HCT116 (cell line): ENCODE measurements around the gene OR6J1. TPM values are rescaled to one million over a fixed set of nuclear protein-coding genes. Genes with fewer than 3 reads are reported as not detected.

ENCODE experiments used
- ATAC-seq: fragments of 200-7000 bp; cut with Tn5 transposase; 2 replicates; pipeline ENCODE4 v1.9.1; 2020; ENCODE audit warnings: mild to moderate bottlenecking, moderate library complexity
- BruUV-seq: library from RNA; stranded (reverse); fragments of 400-500 nt; replicated peaks from 2 replicates; lab custom pipeline; 2021; lab: Mats Ljungman, UMichigan
- CTCF ChIA-PET: fragments of 300-600 bp; sonication (Branson Sonifier 250); formaldehyde crosslinking; loops from one replicate; lab custom pipeline; 2021; ENCODE audit warnings: antibody characterized with exemption; lab: Charles Lee
- POLR2A ChIA-PET: fragments of 300-600, 350-600 bp; sonication (Branson Sonifier 250); formaldehyde crosslinking; loops from one replicate; lab custom pipeline; 2021; ENCODE audit warnings: antibody characterized with exemption; lab: Charles Lee
- RAD21 ChIA-PET, 2 experiments: fragments of 300-600 bp; sonication (Branson Sonifier 250); formaldehyde crosslinking; loops; one replicate each; lab custom pipeline; 2023; ENCODE audit warnings: low total read pairs in 2 of 2; ENCODE audit not compliant: uncharacterized antibody in 2 of 2, unreplicated experiment in 2 of 2, low non-redundant PET in 1 of 2; lab: Charles Lee
- DNase-seq: peaks from one replicate; pipeline ENCODE4 v3.0.0-alpha.2; 2010; ENCODE audit warnings: low read depth, low spot score
- H2AFZ ChIP-seq: fragments of 200-600 bp; shearing (Covaris generic), sonication (generic); 2 replicates; pipeline ENCODE4 v1.6.1; 2017; ENCODE audit warnings: low read depth, mixed run types, mixed read lengths, antibody characterized with exemption, low read length; ENCODE audit not compliant: poor library complexity, severe bottlenecking
- H3K27ac ChIP-seq: 2 replicates; pipeline ENCODE4 v1.5.1; 2012; ENCODE audit warnings: low read depth, low read length
- H3K27me3 ChIP-seq: fragments of 200-600 bp; sonication (generic); 2 replicates; pipeline ENCODE4 v1.6.1; 2016; ENCODE audit warnings: mixed run types, low read length, mixed read lengths; ENCODE audit not compliant: insufficient read depth
- H3K36me3 ChIP-seq, 2 experiments: fragments of 200-500 bp in 1 of 2; fragments of 200-600 bp in 1 of 2; sonication (Bioruptor generic) in 1 of 2; sonication (generic) in 1 of 2; 2 replicates each; pipeline versions ENCODE4 v1.5.1 to v1.6.1; 2014 to 2016; ENCODE audit warnings: low read length in 2 of 2, inconsistent platforms in 1 of 2, mixed read lengths in 1 of 2, mixed run types in 1 of 2; ENCODE audit not compliant: insufficient read depth in 2 of 2, control insufficient read depth in 1 of 2
- H3K4me1 ChIP-seq, 2 experiments: fragments of 200-600 bp in 1 of 2; sonication (generic) in 1 of 2; 2 replicates each; pipeline versions ENCODE4 v1.5.1 to v1.6.1; 2012 to 2017; ENCODE audit warnings: low read length in 2 of 2, inconsistent platforms in 1 of 2, mild to moderate bottlenecking in 1 of 2, mixed read lengths in 1 of 2, mixed run types in 1 of 2, moderate library complexity in 1 of 2; ENCODE audit not compliant: insufficient read depth in 2 of 2, control insufficient read depth in 1 of 2
- H3K4me2 ChIP-seq: fragments of 200-600 bp; sonication (generic); 2 replicates; pipeline ENCODE4 v1.6.1; 2017; ENCODE audit warnings: mixed run types, low read length, mixed read lengths
- H3K4me3 ChIP-seq, 2 experiments: fragments of 200-600 bp in 1 of 2; sonication (generic) in 1 of 2; replicated peaks in 1 of 2; 2 replicates each; pipeline ENCODE4 v1.5.1; 2011 to 2016; ENCODE audit warnings: low read length in 2 of 2, control low read depth in 1 of 2, low read depth in 1 of 2, mild to moderate bottlenecking in 1 of 2, mixed read lengths in 1 of 2, mixed run types in 1 of 2
- H3K79me2 ChIP-seq: fragments of 200-600 bp; sonication (generic); 2 replicates; pipeline ENCODE4 v1.6.1; 2017; ENCODE audit warnings: mild to moderate bottlenecking, mixed run types, low read length, moderate library complexity, mixed read lengths; ENCODE audit not compliant: insufficient read depth
- H3K9ac ChIP-seq: fragments of 200-600 bp; sonication (generic); 2 replicates; pipeline ENCODE4 v1.6.1; 2016; ENCODE audit warnings: low read length, mixed read lengths
- H3K9me2 ChIP-seq: fragments of 200-600 bp; sonication (generic), shearing (Covaris generic); 2 replicates; pipeline ENCODE4 v1.6.1; 2017; ENCODE audit warnings: mixed run types, mild to moderate bottlenecking, moderate library complexity; ENCODE audit not compliant: insufficient read depth
- H3K9me3 ChIP-seq, 2 experiments: fragments of 200-500 bp in 1 of 2; fragments of 200-600 bp in 1 of 2; sonication (Bioruptor generic) in 1 of 2; sonication (generic) in 1 of 2; 2 replicates each; pipeline ENCODE4 v1.6.1; 2014 to 2017; ENCODE audit warnings: low read length in 2 of 2, mixed read lengths in 2 of 2, inconsistent platforms in 1 of 2, low read depth in 1 of 2, mild to moderate bottlenecking in 1 of 2, mixed run types in 1 of 2, moderate library complexity in 1 of 2; ENCODE audit not compliant: control insufficient read depth in 1 of 2, insufficient read depth in 1 of 2
- H4K20me1 ChIP-seq: fragments of 200-600 bp; sonication (generic), shearing (Covaris generic); 2 replicates; pipeline ENCODE4 v1.6.1; 2017; ENCODE audit warnings: mixed run types, mild to moderate bottlenecking, moderate library complexity; ENCODE audit not compliant: insufficient read depth
- CBX3 ChIP-seq: IDR thresholded peaks from 2 replicates; pipeline ENCODE4 v1.6.1; 2012; ENCODE audit warnings: low read depth
- CEBPB ChIP-seq: IDR thresholded peaks from 2 replicates; pipeline ENCODE4 v1.6.1; 2012; ENCODE audit warnings: low read depth
- EGR1 ChIP-seq: IDR thresholded peaks from 2 replicates; pipeline ENCODE4 v1.6.1; 2012; ENCODE audit warnings: low read depth
- ELF1 ChIP-seq: IDR thresholded peaks from 2 replicates; pipeline ENCODE4 v1.6.1; 2012; ENCODE audit warnings: low read depth, borderline replicate concordance
- EZH2 ChIP-seq: fragments of 200-600 bp; sonication (generic); IDR thresholded peaks from 2 replicates; pipeline ENCODE4 v1.6.1; 2017; ENCODE audit warnings: antibody characterized with exemption, mixed run types
- EZH2phosphoT487 ChIP-seq: fragments of 200-600 bp; IDR thresholded peaks from 2 replicates; pipeline ENCODE4 v1.6.1; 2018; ENCODE audit warnings: antibody characterized with exemption, borderline replicate concordance
- FOSL1 ChIP-seq: IDR thresholded peaks from 2 replicates; pipeline ENCODE4 v1.6.1; 2012; ENCODE audit warnings: low read depth
- JUND ChIP-seq: IDR thresholded peaks from 2 replicates; pipeline ENCODE4 v1.6.1; 2012
- POLR2AphosphoS5 ChIP-seq: IDR thresholded peaks from 2 replicates; pipeline ENCODE4 v1.6.1; 2011; ENCODE audit warnings: mild to moderate bottlenecking, low read depth, low read length, moderate library complexity
- RAD21 ChIP-seq: IDR thresholded peaks from 2 replicates; pipeline ENCODE4 v1.6.1; 2012; ENCODE audit warnings: low read depth, mild to moderate bottlenecking
- SIN3A ChIP-seq: IDR thresholded peaks from 2 replicates; pipeline ENCODE4 v1.6.1; 2012; ENCODE audit warnings: low read depth
- SP1 ChIP-seq: IDR thresholded peaks from 2 replicates; pipeline ENCODE4 v1.6.1; 2012; ENCODE audit warnings: low read depth
- ZFX ChIP-seq: fragments of 450-650 bp; IDR thresholded peaks from 2 replicates; pipeline ENCODE4 v1.6.1; 2017
- ZNF274 ChIP-seq: fragments of 200-500 bp; sonication (Bioruptor generic); IDR thresholded peaks from 2 replicates; pipeline ENCODE4 v1.6.1; 2014; ENCODE audit warnings: mild to moderate bottlenecking, low read depth, low read length, inconsistent platforms
- intact Hi-C: fragments of 100-400 bp; cut with micrococcal nuclease; formaldehyde crosslinking; loops from 2 replicates; pipeline ENCODE4 v1.10.0; 2022
- total RNA-seq: library from RNA; stranded (reverse); gene quantifications from one replicate; pipeline ENCODE4 v1.2.1, GENCODE V29; 2021; ENCODE audit not compliant: unreplicated experiment
- TF ChIP-seq, protein P1 (sequence below): IDR thresholded peaks from 2 replicates; pipeline ENCODE4 v1.6.1; 2012
- TF ChIP-seq, protein P2 (sequence below): IDR thresholded peaks from 2 replicates; pipeline ENCODE4 v1.6.1; 2012
- TF ChIP-seq, protein P3 (sequence below): IDR thresholded peaks from 2 replicates; pipeline ENCODE4 v1.6.1; 2011; ENCODE audit warnings: mild to moderate bottlenecking, low read length, moderate library complexity; ENCODE audit not compliant: insufficient replicate concordance; ENCODE audit errors: extremely low read depth
- TF ChIP-seq, protein P4 (sequence below): IDR thresholded peaks from 2 replicates; pipeline ENCODE4 v1.6.1; 2012; ENCODE audit warnings: low read depth

The OR6J1 gene
- total RNA-seq, 1 experiment from 2014 or later = not detected

DNA sequence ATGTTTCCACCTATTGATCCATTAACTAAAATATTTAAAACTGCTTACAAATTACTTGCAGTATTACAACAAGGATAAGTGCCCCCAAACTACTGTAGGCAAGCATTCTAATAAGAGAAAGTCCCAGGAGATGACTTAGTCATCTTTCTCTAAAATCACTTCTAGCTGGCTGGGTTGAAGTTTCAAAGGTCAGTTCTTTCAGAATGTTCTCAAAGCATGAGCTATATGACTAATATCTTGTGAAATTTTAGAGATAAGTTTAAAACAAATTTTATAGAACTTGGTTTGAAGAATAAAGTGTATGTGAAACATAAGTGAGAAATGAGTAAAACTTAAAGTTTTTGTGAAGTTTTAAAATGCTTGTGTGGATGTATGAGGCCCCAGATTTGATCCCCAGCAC, 24.3 kb upstream of the OR6J1 start (continued):
- TF ChIP-seq SP1 (no peak), RAD21 (no peak), ELF1 (no peak), SIN3A (no peak), CBX3 (no peak)
- TF ChIP-seq, protein P1, sequence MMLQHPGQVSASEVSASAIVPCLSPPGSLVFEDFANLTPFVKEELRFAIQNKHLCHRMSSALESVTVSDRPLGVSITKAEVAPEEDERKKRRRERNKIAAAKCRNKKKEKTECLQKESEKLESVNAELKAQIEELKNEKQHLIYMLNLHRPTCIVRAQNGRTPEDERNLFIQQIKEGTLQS = no peak
- TF ChIP-seq, all 23 proteins: peak for 0

DNA sequence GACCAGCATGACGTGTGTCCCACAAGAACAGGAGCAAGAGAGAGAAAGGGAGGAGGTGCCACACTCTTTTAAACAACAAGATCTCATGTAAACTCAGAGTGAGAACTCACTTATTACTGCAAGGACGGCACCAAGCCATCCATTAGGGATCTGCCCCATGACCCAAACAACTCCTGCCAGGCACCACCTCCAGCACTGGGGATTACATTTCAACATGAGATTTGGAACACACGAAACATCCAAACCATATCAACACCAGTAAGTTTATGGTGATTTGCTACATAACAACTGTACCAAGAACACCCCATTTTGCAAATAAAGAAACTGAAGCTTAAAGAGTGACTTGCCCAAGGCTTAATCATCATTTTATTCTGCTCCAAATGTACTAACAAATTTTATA, 23.7 kb upstream of the OR6J1 start:
- Histone ChIP-seq H3K36me3 (no peaks in the 10 kb centered on the region), H3K4me1 (peaks cover 0 to 4% of the 10 kb centered on the region in 2 experiments; a peak in 1 of 4 replicates), H3K27ac (no peak overlapping the region), H3K9me2 (no peaks in the 10 kb centered on the region), H3K79me2 (no peaks in the 10 kb centered on the region), H3K4me2 (no peak overlapping the region), H3K4me3 (no peak overlapping the region), H4K20me1 (no peaks in the 10 kb centered on the region), H2AFZ (no peak overlapping the region), H3K27me3 (no peaks in the 10 kb centered on the region), H3K9me3 (no peaks in the 10 kb centered on the region), H3K9ac (no peak overlapping the region)
- DNase-seq (no peak), ATAC-seq (no peak)
- ChIA-PET CTCF (interaction anchor here (1.2 kb wide), 1 partner anchor 15 kb away, joined by 4 read pairs; no protein-coding TSS in a partner anchor), RAD21 (no interaction called here), POLR2A (no interaction called here)
- TF ChIP-seq CEBPB = no peak
- TF ChIP-seq POLR2AphosphoS5 = no peak
- TF ChIP-seq JUND = no peak
- TF ChIP-seq EZH2phosphoT487 = no peak
- TF ChIP-seq, protein P2, sequence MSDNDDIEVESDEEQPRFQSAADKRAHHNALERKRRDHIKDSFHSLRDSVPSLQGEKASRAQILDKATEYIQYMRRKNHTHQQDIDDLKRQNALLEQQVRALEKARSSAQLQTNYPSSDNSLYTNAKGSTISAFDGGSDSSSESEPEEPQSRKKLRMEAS = no peak
- TF ChIP-seq ZNF274 = no peak
- no peak for TF ChIP-seq FOSL1
- no peak for TF ChIP-seq RAD21
- TF ChIP-seq EGR1 = no peak
- TF ChIP-seq SIN3A = no peak
- no peak for TF ChIP-seq ZFX
- TF ChIP-seq, protein P3, sequence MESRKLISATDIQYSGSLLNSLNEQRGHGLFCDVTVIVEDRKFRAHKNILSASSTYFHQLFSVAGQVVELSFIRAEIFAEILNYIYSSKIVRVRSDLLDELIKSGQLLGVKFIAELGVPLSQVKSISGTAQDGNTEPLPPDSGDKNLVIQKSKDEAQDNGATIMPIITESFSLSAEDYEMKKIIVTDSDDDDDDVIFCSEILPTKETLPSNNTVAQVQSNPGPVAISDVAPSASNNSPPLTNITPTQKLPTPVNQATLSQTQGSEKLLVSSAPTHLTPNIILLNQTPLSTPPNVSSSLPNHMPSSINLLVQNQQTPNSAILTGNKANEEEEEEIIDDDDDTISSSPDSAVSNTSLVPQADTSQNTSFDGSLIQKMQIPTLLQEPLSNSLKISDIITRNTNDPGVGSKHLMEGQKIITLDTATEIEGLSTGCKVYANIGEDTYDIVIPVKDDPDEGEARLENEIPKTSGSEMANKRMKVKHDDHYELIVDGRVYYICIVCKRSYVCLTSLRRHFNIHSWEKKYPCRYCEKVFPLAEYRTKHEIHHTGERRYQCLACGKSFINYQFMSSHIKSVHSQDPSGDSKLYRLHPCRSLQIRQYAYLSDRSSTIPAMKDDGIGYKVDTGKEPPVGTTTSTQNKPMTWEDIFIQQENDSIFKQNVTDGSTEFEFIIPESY = no peak
- TF ChIP-seq ELF1 = no peak
- TF ChIP-seq CBX3 = no peak
- no peak for TF ChIP-seq EZH2
- TF ChIP-seq, protein P4, sequence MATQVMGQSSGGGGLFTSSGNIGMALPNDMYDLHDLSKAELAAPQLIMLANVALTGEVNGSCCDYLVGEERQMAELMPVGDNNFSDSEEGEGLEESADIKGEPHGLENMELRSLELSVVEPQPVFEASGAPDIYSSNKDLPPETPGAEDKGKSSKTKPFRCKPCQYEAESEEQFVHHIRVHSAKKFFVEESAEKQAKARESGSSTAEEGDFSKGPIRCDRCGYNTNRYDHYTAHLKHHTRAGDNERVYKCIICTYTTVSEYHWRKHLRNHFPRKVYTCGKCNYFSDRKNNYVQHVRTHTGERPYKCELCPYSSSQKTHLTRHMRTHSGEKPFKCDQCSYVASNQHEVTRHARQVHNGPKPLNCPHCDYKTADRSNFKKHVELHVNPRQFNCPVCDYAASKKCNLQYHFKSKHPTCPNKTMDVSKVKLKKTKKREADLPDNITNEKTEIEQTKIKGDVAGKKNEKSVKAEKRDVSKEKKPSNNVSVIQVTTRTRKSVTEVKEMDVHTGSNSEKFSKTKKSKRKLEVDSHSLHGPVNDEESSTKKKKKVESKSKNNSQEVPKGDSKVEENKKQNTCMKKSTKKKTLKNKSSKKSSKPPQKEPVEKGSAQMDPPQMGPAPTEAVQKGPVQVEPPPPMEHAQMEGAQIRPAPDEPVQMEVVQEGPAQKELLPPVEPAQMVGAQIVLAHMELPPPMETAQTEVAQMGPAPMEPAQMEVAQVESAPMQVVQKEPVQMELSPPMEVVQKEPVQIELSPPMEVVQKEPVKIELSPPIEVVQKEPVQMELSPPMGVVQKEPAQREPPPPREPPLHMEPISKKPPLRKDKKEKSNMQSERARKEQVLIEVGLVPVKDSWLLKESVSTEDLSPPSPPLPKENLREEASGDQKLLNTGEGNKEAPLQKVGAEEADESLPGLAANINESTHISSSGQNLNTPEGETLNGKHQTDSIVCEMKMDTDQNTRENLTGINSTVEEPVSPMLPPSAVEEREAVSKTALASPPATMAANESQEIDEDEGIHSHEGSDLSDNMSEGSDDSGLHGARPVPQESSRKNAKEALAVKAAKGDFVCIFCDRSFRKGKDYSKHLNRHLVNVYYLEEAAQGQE = no peak
- intact Hi-C loops = no loop called here
- BruUV-seq = no TSS peak
